HG03575 (cell line): ENCODE measurements around the gene FOXJ2.
A peak's percentile ranks its signal among the peaks of the same experiment; 100 is the strongest.
"Not testable (repeated sequence)": the region's sequence is repeated elsewhere in the genome, so short reads cannot be mapped to it uniquely, and the experiment has no call there.

Experiments
- ATAC-seq: cut with Tn5 transposase; IDR thresholded peaks from one replicate; pipeline ENCODE4 v1.9.1; 2021; ENCODE audit not compliant: unreplicated experiment, insufficient number of reproducible peaks, low FRiP score; ENCODE audit errors: extremely low read depth

Gene FOXJ2

GRCh38 chr12:8032242-8033152 is at the start of gene FOXJ2:
Gene FOXJ2 (plus strand): TSS chr12:8032716. CDS start chr12:8039833, 7,117 bp downstream.
- ATAC-seq = no peak

GRCh38 chr12:7983019-7983418 is 49.5 kb upstream of the FOXJ2 start:
- not testable (repeated sequence) for ATAC-seq

DNA sequence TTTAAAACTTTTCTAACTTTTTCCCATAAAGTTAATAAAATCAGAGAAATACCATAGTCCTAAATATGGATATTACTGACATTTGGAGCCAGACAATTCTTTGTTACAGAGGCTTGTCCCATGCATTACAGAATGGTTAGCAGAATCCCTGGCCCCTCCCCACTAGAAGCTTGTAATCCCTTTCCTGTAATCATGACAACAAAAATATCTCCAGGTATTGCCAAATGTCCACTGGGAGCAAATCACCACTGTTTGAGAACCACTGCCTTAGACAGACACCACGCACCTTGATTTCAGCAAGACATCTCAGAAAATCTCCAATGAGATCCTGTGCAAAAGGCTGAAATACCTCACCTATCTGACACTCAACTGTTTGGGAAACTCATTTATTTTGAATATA is 49.1 kb upstream of the FOXJ2 start:
- ATAC-seq = not testable (repeated sequence)

GRCh38 chr12:7984900-7985299 is 47.6 kb upstream of the FOXJ2 start:
- ATAC-seq = no peak

DNA sequence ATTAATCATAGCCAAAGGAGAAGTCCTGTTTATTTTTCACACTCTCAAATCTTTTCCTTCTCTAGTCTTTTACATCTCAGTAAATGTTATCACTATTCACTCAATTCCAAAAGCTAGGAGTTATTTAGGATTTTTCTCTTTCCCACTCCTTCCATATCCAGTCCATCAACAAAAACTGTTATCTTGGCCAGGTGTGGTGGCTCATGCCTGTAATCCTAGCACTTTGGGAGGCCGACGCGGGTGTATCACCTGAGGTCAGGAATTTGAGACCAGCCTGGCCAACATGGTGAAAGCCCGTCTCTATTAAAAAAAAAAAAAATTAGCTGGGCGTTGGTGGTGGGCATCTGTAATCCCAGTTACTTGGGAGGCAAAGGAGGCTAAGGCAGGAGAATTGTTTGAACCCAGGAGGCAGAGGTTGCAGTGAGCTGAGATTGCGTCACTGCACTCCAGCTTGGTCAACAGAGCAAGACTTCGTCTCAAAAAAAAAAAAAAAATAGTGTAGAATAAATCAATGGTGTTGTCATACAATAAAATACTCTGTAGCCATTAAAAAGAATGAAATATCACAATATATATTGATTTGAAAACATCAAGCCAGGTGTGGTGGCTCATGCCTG is 46.6 kb upstream of the FOXJ2 start:
- no peak for ATAC-seq

DNA sequence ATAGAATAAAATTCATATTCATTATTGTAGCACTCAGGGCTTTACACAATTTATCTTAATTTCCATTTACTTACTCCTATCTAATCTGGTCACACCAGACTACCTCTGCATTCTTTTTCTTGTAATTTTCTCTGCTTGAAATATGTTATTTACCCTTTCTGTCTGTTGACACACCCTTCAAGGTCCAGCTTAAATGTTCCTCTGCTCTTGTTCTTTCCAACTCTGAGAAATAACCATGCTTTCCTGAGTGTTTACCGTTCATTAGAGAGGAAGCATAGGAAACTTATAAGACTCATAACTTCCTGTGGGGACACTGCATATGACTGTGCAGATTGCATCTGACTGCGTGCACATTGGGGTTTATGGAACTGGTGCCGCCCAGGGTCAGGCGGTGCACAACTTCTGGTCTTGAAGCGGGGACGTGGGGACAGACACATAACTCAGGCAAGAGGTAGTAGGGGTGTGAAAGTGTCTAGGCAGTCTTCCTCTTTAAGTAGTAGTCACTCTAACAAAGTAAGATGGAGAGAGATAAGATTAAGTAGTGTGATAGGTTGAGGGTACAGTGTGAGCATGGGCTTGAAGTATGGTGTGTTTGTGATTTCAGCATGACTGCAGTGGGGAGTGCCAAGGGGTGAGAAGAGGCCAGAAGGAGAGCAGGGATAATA is 42.6 kb upstream of the FOXJ2 start:
- no peak for ATAC-seq

DNA sequence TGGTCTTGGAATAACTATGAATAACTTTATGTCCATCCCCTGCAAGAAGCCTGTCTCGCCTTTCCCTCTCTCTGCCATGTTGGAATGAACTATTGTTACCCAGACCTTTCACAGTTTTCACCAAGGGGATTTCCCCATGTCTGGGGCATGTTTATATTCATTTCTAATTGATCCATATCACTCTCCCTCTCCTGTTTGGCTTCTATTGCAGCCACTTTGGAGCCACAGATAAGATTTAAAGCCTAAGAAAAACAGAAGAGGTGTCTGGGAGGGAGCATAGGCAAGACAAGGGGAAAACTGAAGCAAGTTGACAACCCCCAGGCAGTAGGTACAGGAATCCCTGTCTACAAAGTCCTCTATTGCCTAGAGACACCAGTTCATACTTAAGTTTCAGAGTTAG is 41.0 kb upstream of the FOXJ2 start:
- no peak for ATAC-seq

- no peak for ATAC-seq
These were observed 37.7 kb upstream of the FOXJ2 start for GRCh38 chr12:7994731-7995205.

GRCh38 chr12:7995266-7995963 is 37.1 kb upstream of the FOXJ2 start:
- peak; percentile 77 for ATAC-seq

GRCh38 chr12:8000827-8001226 is 31.7 kb upstream of the FOXJ2 start:
- ATAC-seq = not testable (repeated sequence)

DNA sequence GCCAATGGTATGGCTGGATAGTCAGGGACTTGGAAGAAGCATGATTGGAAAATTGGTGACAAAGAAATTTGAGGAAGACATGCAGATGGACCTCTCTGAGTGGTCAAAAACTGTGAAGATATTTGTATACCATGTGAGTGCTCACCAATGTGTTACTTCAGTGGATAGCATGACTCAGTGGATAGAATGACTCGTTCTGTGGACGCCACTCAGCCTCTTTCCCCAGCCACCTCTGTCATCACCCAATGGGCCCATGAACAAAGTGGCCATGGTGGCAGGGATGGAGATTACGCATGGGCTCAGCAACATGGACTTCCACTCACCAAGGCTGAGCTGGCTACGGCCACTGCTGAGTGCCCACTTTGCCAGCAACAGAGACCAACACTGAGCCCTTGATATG is 31.0 kb upstream of the FOXJ2 start:
- ATAC-seq = not testable (repeated sequence)

DNA sequence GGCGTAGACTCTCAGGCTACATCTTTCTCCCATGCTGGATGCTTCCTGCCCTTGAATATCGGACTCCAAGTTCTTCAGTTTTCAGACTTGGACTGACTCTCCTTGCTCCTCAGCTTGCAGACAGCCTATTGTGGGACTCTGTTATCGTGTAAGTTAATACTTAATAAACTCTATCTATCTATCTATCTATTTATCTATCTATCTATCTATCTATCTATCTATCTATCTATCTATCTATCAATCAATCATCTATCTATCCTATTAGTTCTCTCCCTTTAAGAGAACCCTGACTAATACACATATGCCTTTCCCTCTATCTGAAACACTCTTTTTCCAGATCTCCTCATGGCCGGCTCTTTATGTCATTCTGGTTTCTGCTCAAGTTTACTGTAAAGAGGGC is 27.6 kb upstream of the FOXJ2 start:
- not testable (repeated sequence) for ATAC-seq

DNA sequence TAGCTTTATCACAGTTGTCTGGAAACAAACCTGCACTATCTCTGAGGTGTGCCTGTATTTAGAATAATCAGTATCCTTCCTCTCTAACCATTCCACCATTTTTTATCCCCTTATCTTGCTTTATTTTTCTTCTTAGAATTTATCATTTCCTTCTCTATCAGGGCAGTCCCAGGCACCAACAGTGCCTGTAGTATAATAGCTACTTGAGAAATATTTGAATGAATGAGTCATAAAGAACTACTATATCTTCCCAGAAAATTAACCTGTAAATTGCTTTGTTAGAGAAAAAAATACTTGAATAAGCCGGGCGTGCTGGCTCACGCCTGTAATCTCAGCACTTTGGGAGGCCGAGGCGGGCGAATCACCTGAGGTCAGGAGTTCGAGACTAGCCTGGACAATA is 21.2 kb upstream of the FOXJ2 start:
- ATAC-seq = no peak

GRCh38 chr12:8012651-8013309 is 19.7 kb upstream of the FOXJ2 start:
- no peak for ATAC-seq

DNA sequence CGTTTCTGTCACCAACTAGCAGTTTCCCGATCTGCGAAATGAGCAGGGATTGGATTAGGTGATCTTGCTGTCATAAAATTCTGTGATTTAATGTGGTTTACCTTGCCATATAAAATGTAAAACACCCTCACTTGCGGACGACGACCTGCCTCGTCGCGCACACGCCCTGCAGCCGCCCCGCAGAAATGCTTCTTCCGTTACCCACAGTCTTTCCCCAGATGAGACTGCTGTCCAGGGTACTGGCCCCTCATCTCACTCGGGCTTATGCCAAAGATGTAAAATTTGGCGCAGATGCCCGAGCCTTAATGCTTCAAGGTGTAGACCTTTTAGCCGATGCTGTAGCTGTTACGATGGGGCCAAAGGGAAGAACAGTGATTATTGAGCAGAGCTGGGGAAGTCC is 17.7 kb upstream of the FOXJ2 start:
- ATAC-seq = no peak

GRCh38 chr12:8018213-8018612 is 14.3 kb upstream of the FOXJ2 start:
- ATAC-seq = not testable (repeated sequence)

DNA sequence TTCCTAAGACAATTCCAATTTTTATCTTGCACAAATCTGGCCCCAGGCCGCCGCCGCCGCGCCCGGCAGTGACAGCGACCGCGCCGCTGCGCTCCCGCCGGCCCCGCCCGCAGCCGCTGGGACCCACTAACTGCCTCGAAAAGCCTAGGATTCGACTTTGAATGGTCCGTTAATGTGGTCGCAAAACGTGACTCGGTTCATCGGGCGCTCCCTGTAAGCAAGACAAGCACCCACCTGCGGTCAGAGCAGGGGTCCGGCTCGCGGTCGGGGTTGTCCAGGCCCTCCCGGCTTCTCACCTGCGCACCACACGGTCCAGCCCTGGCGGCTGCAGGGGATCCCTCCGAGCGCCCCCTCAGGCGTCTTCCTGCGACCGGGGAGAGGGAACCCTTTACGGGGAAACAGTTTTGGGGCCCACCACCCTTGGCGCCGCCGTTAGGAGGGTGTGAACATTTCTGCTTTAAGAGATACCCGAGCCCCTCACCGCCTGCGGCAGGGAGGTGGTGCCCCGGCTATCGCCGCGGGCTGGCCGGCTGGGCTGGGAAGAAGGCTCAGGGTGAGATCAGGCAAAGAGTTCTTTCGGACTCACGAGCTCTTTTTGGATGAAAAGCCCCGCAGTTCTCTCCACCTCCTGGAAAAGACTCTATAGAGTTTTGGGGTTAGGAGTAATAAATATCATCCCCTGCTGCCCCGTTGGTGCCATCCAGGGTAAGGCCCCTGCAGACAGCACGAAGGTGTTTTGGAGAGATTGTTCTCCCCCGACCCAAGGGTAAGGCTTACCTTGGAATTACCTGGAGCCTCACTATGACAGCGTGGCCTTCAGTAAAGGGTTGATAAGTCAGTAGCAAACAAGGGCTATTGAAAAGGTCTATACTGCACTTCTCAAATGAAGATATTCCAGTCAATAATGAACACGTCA is 13.6 kb upstream of the FOXJ2 start:
- no peak for ATAC-seq
